Endothelial cell of umbilical vein (primary cell): ENCODE results near the gene PDE6B. TPM values are rescaled to one million over a fixed set of nuclear protein-coding genes. Genes with fewer than 3 reads are reported as not detected.
"Not testable (repeated sequence)": the region's sequence is repeated elsewhere in the genome, so short reads cannot be mapped to it uniquely, and the experiment has no call there.

Source experiments
- BruUV-seq: library from RNA; stranded (reverse); fragments of 400-500 nt; replicated peaks from 2 replicates; lab custom pipeline; 2021; lab: Mats Ljungman, UMichigan
- CTCF ChIA-PET: fragments of 300-600, 350-600 bp; sonication (Branson Sonifier 250); formaldehyde crosslinking; loops from one replicate; lab custom pipeline; 2021; ENCODE audit warnings: antibody characterized with exemption, inconsistent platforms; lab: Charles Lee
- POLR2A ChIA-PET: fragments of 300-600, 350-600 bp; sonication (Branson Sonifier 250); formaldehyde crosslinking; loops from one replicate; lab custom pipeline; 2021; ENCODE audit warnings: antibody characterized with exemption, inconsistent platforms; lab: Charles Lee
- DNase-seq: peaks from one replicate; pipeline ENCODE4 v3.0.0-alpha.2; 2011; ENCODE audit warnings: low read depth, low spot score
- FAIRE-seq: peaks from 2 replicates; lab custom pipeline; 2011; peaks lifted over from hg19 to GRCh38; lab: Jason Lieb, UNC
- H2AFZ ChIP-seq: 2 replicates; pipeline ENCODE4 v1.6.0; 2012; ENCODE audit warnings: low read depth, low read length, control low read depth, inconsistent platforms
- H3K27ac ChIP-seq: 2 replicates; pipeline ENCODE4 v1.5.1; 2011; ENCODE audit warnings: low read depth, mild to moderate bottlenecking, control low read depth, low read length, moderate library complexity; ENCODE audit not compliant: insufficient read depth
- H3K27me3 ChIP-seq, 2 experiments: 2 replicates each; pipeline versions ENCODE4 v1.6.0 to v1.6.1; 2011; ENCODE audit warnings: low read length in 2 of 2, mixed read lengths in 1 of 2; ENCODE audit not compliant: control insufficient read depth in 2 of 2, insufficient read depth in 2 of 2
- H3K36me3 ChIP-seq, 2 experiments: 2 replicates in 1 of 2; 3 replicates in 1 of 2; pipeline ENCODE4 v1.5.1; 2011; ENCODE audit warnings: low read length in 2 of 2, mild to moderate bottlenecking in 1 of 2, moderate library complexity in 1 of 2; ENCODE audit not compliant: control insufficient read depth in 2 of 2, insufficient read depth in 2 of 2; ENCODE audit errors: extremely low read depth in 1 of 2
- H3K4me1 ChIP-seq: 3 replicates; pipeline ENCODE4 v1.5.1; 2011; ENCODE audit warnings: mild to moderate bottlenecking, low read length; ENCODE audit not compliant: control insufficient read depth, insufficient read depth; ENCODE audit errors: extremely low read depth
- H3K4me2 ChIP-seq: 2 replicates; pipeline ENCODE4 v1.6.1; 2011; ENCODE audit warnings: low read length, control low read depth, mixed read lengths; ENCODE audit not compliant: insufficient read depth
- H3K4me3 ChIP-seq, 3 experiments: fragments of 200-600 bp in 1 of 3; sonication (generic), shearing (Covaris generic) in 1 of 3; replicated peaks in 1 of 3; 2 replicates each; pipeline ENCODE4 v1.5.1; 2011 to 2016; ENCODE audit warnings: control low read depth in 3 of 3, low read length in 3 of 3, mild to moderate bottlenecking in 2 of 3, inconsistent platforms in 1 of 3, low read depth in 1 of 3, moderate library complexity in 1 of 3; ENCODE audit not compliant: insufficient read depth in 1 of 3
- H3K79me2 ChIP-seq: 2 replicates; pipeline ENCODE4 v1.6.0; 2012; ENCODE audit warnings: low read length, inconsistent platforms; ENCODE audit not compliant: control insufficient read depth, insufficient read depth
- H3K9ac ChIP-seq: replicated peaks from 2 replicates; pipeline ENCODE3; 2011; ENCODE audit warnings: low read length, control low read depth; ENCODE audit not compliant: insufficient read depth; ENCODE audit errors: extremely low read depth
- H3K9me1 ChIP-seq: replicated peaks from 3 replicates; pipeline ENCODE4 v1.6.0; 2011; ENCODE audit warnings: mild to moderate bottlenecking, low read length; ENCODE audit not compliant: control insufficient read depth, insufficient read depth; ENCODE audit errors: extremely low read depth
- H3K9me3 ChIP-seq: replicated peaks from 2 replicates; pipeline ENCODE4 v1.5.1; 2012; ENCODE audit warnings: low read length, inconsistent platforms; ENCODE audit not compliant: control insufficient read depth, insufficient read depth
- H4K20me1 ChIP-seq: replicated peaks from 2 replicates; pipeline ENCODE3; 2011; ENCODE audit warnings: mild to moderate bottlenecking, low read length; ENCODE audit not compliant: control insufficient read depth, insufficient read depth; ENCODE audit errors: extremely low read depth
- EZH2 ChIP-seq: IDR thresholded peaks from 2 replicates; pipeline ENCODE4 v1.6.1; 2012; ENCODE audit warnings: borderline replicate concordance, low read depth, mild to moderate bottlenecking, moderate library complexity, low read length, inconsistent platforms; ENCODE audit not compliant: severe bottlenecking
- FOS ChIP-seq: IDR thresholded peaks from 2 replicates; pipeline ENCODE4 v1.6.1; 2011; ENCODE audit warnings: mild to moderate bottlenecking, low read length, moderate library complexity, borderline replicate concordance; ENCODE audit not compliant: insufficient read depth
- GATA2 ChIP-seq: IDR thresholded peaks from 2 replicates; pipeline ENCODE4 v1.7.0; 2011; ENCODE audit warnings: low read depth, mild to moderate bottlenecking, moderate library complexity, mixed read lengths, low read length; ENCODE audit not compliant: insufficient read length, insufficient read depth
- JUN ChIP-seq: IDR thresholded peaks from 2 replicates; pipeline ENCODE4 v1.6.1; 2011; ENCODE audit warnings: borderline replicate concordance, low read depth; ENCODE audit not compliant: insufficient read length, insufficient read depth
- MYC ChIP-seq: IDR thresholded peaks from one replicate; pipeline ENCODE4 v1.6.1; 2011; ENCODE audit warnings: mild to moderate bottlenecking, low read depth, low read length
- POLR2A ChIP-seq: IDR thresholded peaks from 2 replicates; pipeline ENCODE4 v1.6.1; 2012; ENCODE audit warnings: low read depth, mild to moderate bottlenecking, control low read depth, low read length
- POLR2AphosphoS5 ChIP-seq: IDR thresholded peaks from 2 replicates; pipeline ENCODE4 v1.6.1; 2012; ENCODE audit warnings: low read depth, mild to moderate bottlenecking, control low read depth, low read length, moderate library complexity; ENCODE audit not compliant: insufficient read depth
- dilution Hi-C: fragments of 300-500 bp; cut with MboI; formaldehyde crosslinking; loops from one replicate; pipeline ENCODE4 v1.15.0; 2019; ENCODE audit warnings: low sequenced_read_pairs; ENCODE audit not compliant: extremely low pct_ligation_motif_present
- intact Hi-C: fragments of 100-400 bp; cut with micrococcal nuclease; formaldehyde crosslinking; loops from one replicate; pipeline ENCODE4 v1.10.0; 2022
- polyA plus RNA-seq, 4 experiments: library from polyadenylated mRNA; depleted of rRNA in 3 of 4; stranded (reverse) in 3 of 4; unstranded in 1 of 4; fragments of >200 nt; gene quantifications; 2 replicates each; pipeline versions ENCODE4 v1.2.1 to v1.2.3, GENCODE V29; 2011 to 2012; ENCODE audit warnings: missing spikeins in 1 of 4
- total RNA-seq: library from RNA; stranded (reverse); gene quantifications from 2 replicates; pipeline ENCODE4 v1.2.3, GENCODE V29; 2021
- TF ChIP-seq, protein P1 (sequence below): IDR thresholded peaks from 2 replicates; pipeline ENCODE4 v1.6.1; 2011; ENCODE audit not compliant: insufficient read depth, insufficient read length
- TF ChIP-seq, protein P2 (sequence below), 2 donors: IDR thresholded peaks; 1 replicate in 1 of 2; 2 replicates in 1 of 2; pipeline ENCODE4 v1.5.1; 2011; ENCODE audit warnings: low read length in 2 of 2, mild to moderate bottlenecking in 2 of 2, moderate library complexity in 2 of 2, control low read depth in 1 of 2, inconsistent platforms in 1 of 2, low read depth in 1 of 2; ENCODE audit not compliant: insufficient read depth in 1 of 2; ENCODE audit errors: extremely low read depth in 1 of 2

The PDE6B gene
- total and polyA plus RNA-seq, 2 donors (not counting 3 experiments of a cell fraction or from before 2014, with no cell fraction given): 0.77 to 1.8 TPM

DNA sequence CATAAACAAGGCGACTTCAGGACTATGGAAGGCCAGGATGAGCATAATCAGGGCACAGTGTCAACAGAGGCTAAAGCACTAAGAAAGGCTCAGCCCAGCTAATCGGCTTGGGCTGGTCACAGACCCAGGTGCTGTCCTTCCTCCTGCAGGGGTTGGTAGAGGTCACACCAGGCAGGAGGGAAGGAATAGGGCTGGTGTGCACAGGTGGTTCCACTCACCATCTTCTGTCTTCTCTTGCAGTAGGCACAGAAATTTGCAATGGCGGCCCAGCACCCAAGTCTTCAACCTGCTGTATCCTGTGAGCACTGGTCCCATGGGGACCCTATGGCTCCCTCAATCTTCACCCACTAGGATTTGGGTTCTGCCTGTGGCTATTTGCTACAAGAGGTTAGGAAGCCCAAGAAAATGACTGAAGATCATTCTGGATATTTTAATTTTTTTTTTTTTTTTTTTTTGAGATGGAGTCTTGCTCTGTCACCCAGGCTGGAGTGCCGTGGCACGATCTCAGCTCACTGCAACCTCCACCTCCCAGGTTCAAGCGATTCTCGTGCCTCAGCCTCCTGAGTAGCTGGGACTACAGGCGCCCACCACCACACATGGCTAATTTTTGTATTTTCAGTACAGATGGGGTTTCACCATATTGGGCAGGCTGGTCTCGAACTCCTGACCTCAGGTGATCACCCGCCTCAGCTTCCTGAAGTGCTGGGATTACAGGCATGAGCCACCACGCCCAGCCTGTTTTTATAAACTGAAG lies 44.6 kb downstream of the PDE6B start:
- FAIRE-seq, dilution Hi-C loops, H3K9ac ChIP-seq, H4K20me1 ChIP-seq, H3K4me2 ChIP-seq, DNase-seq, POLR2A ChIA-PET, H3K27me3 ChIP-seq, H3K27ac ChIP-seq, H3K4me1 ChIP-seq, H3K9me3 ChIP-seq, H2AFZ ChIP-seq, BruUV-seq, H3K4me3 ChIP-seq, CTCF ChIA-PET, H3K36me3 ChIP-seq, H3K9me1 ChIP-seq: not testable (repeated sequence)
- intact Hi-C loops: loop anchor here (10.0 kb wide), 2 partner anchors 195 to 335 kb away; partner anchors contain the start of gene ZNF141
- H3K79me2 ChIP-seq: peaks cover 10% of the 10 kb centered on the region

DNA sequence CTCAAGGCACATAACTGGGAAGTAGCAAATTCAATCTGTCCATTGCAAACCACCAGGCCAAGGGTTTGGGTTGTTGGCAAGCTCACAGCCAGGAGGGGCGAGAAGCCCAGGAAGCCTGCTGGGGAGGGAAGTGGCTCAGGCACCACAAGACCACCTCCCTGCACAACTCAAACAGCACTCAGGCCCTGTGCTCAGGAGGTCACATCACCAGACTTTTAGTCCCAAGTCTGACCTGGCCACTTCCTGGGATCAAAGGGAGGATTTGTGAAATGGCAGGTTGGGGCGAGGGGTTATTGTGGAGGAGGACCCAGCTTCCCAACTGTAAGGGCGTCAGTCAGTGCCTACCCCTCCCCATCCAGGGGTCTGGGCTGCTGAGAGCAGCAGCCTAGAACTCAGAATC lies 46.4 kb downstream of the PDE6B start:
- H3K27me3 ChIP-seq: no peaks in the 10 kb centered on the region
- peaks cover 9% of the 10 kb centered on the region in 2 experiments for H3K36me3 ChIP-seq
- H2AFZ ChIP-seq: no peak overlapping the region
- FAIRE-seq: no peak
- H3K4me3 ChIP-seq: no peak overlapping the region
- ChIA-PET POLR2A (no interaction called here), CTCF (no interaction called here)
- no TSS peak for BruUV-seq
- no peak overlapping the region for H3K4me2 ChIP-seq
- H4K20me1 ChIP-seq: no peaks in the 10 kb centered on the region
- no peak overlapping the region for H3K9ac ChIP-seq
- H3K9me3 ChIP-seq: no peaks in the 10 kb centered on the region
- intact Hi-C loops: loop anchor here (10.0 kb wide), 2 partner anchors 197 to 337 kb away; partner anchors contain the start of gene ZNF141
- TF ChIP-seq JUN (no peak), FOS (no peak), POLR2AphosphoS5 (no peak), EZH2 (no peak), POLR2A (no peak), GATA2 (no peak), MYC (no peak)
- TF ChIP-seq, protein P1, sequence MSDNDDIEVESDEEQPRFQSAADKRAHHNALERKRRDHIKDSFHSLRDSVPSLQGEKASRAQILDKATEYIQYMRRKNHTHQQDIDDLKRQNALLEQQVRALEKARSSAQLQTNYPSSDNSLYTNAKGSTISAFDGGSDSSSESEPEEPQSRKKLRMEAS: no peak
- TF ChIP-seq, protein P2, sequence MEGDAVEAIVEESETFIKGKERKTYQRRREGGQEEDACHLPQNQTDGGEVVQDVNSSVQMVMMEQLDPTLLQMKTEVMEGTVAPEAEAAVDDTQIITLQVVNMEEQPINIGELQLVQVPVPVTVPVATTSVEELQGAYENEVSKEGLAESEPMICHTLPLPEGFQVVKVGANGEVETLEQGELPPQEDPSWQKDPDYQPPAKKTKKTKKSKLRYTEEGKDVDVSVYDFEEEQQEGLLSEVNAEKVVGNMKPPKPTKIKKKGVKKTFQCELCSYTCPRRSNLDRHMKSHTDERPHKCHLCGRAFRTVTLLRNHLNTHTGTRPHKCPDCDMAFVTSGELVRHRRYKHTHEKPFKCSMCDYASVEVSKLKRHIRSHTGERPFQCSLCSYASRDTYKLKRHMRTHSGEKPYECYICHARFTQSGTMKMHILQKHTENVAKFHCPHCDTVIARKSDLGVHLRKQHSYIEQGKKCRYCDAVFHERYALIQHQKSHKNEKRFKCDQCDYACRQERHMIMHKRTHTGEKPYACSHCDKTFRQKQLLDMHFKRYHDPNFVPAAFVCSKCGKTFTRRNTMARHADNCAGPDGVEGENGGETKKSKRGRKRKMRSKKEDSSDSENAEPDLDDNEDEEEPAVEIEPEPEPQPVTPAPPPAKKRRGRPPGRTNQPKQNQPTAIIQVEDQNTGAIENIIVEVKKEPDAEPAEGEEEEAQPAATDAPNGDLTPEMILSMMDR (IDR thresholded peaks at IDR 0.05; ENCODE audit: extremely low read depth in 1 of 2, insufficient read depth in 1 of 2, low read depth in 1 of 2, low read length in 2 of 2): no peak
- dilution Hi-C loops: no loop called here
- no peak overlapping the region for H3K27ac ChIP-seq
- no peak for DNase-seq
- no peaks in the 10 kb centered on the region for H3K9me1 ChIP-seq
- peaks cover 12% of the 10 kb centered on the region for H3K4me1 ChIP-seq
- H3K79me2 ChIP-seq: peaks cover 12% of the 10 kb centered on the region
